HT-29 (cell line): ENCODE results near the gene RBBP8NL. TPM values are rescaled to one million over a fixed set of nuclear protein-coding genes. Genes with fewer than 3 reads are reported as not detected.

Experiments
- DNase-seq: peaks from one replicate; pipeline ENCODE4 v3.0.0-alpha.2; 2015; ENCODE audit warnings: low spot score
- total RNA-seq: library from RNA; depleted of rRNA; stranded (reverse); fragments of >200 nt; shearing (Covaris generic); gene quantifications from 2 replicates; pipeline ENCODE4 v1.2.3, GENCODE V29; 2014

Gene RBBP8NL
- total RNA-seq, 1 experiment from 2014 or later: 26.7 TPM

GRCh38 chr20:62461834-62462233 is 34.5 kb upstream of the RBBP8NL start:
- no peak for DNase-seq

- peak; percentile 56 for DNase-seq
Measured at GRCh38 chr20:62461157-62461556, 33.8 kb upstream of the RBBP8NL start.

- DNase-seq: no peak
Measured at GRCh38 chr20:62460678-62461077, 33.3 kb upstream of the RBBP8NL start.

- no peak for DNase-seq
Measured at GRCh38 chr20:62459488-62459887, 32.1 kb upstream of the RBBP8NL start.

GRCh38 chr20:62458275-62459251 is 31.2 kb upstream of the RBBP8NL start:
- DNase-seq: no peak

GRCh38 chr20:62457831-62458230 is 30.5 kb upstream of the RBBP8NL start:
- no peak for DNase-seq

GRCh38 chr20:62457098-62457497 is 29.8 kb upstream of the RBBP8NL start:
- no peak for DNase-seq

- no peak for DNase-seq
Measured at GRCh38 chr20:62455929-62456328, 28.6 kb upstream of the RBBP8NL start.

GRCh38 chr20:62454904-62455636 is 27.7 kb upstream of the RBBP8NL start:
- DNase-seq: no peak

- no peak for DNase-seq
Measured at GRCh38 chr20:62453186-62453808, 26.0 kb upstream of the RBBP8NL start.

GRCh38 chr20:62452475-62453095 is 25.2 kb upstream of the RBBP8NL start:
- peak; percentile 28 for DNase-seq

- DNase-seq: no peak
Measured at GRCh38 chr20:62451970-62452369, 24.6 kb upstream of the RBBP8NL start.

- no peak for DNase-seq
Measured at GRCh38 chr20:62451156-62451767, 23.9 kb upstream of the RBBP8NL start.

GRCh38 chr20:62449951-62450691 is 22.8 kb upstream of the RBBP8NL start:
- peak; percentile 63 for DNase-seq

GRCh38 chr20:62448788-62449187 is 21.4 kb upstream of the RBBP8NL start:
- DNase-seq: no peak

GRCh38 chr20:62448038-62448437 is 20.7 kb upstream of the RBBP8NL start:
- no peak for DNase-seq

GRCh38 chr20:62446888-62447869 is 19.8 kb upstream of the RBBP8NL start:
- no peak for DNase-seq

GRCh38 chr20:62446481-62446880 is 19.1 kb upstream of the RBBP8NL start:
- no peak for DNase-seq
